Liver (tissue), 3 donors: ENCODE measurements around the gene FETUB.

ENCODE experiments used
- ATF3 ChIP-seq: IDR thresholded peaks from 2 replicates; pipeline ENCODE4 v1.6.1; 2016; ENCODE audit warnings: antibody characterized with exemption
- CTCF ChIP-seq: fragments of 150-350 bp; IDR thresholded peaks from 2 replicates; pipeline ENCODE4 v1.5.1; 2017; ENCODE audit warnings: improper control_type of control experiment, low read depth, low read length; ENCODE audit not compliant: missing input control
- HNF4A ChIP-seq, 2 donors: conservative IDR thresholded peaks; 2 replicates each; pipeline ENCODE4 v1.6.1; 2016; ENCODE audit warnings: antibody characterized with exemption in 2 of 2, mild to moderate bottlenecking in 2 of 2
- MAX ChIP-seq: IDR thresholded peaks from 2 replicates; pipeline ENCODE4 v1.6.1; 2016; ENCODE audit warnings: antibody characterized with exemption
- RXRA ChIP-seq, 2 donors: IDR thresholded peaks; 2 replicates each; pipeline ENCODE4 v1.6.1; 2017 to 2018; ENCODE audit warnings: antibody characterized with exemption in 2 of 2, mild to moderate bottlenecking in 1 of 2
- SP1 ChIP-seq: IDR thresholded peaks from 2 replicates; pipeline ENCODE4 v1.6.1; 2018; ENCODE audit warnings: antibody characterized with exemption, mild to moderate bottlenecking
- TAF1 ChIP-seq: conservative IDR thresholded peaks from 2 replicates; pipeline ENCODE4 v1.6.1; 2016; ENCODE audit warnings: antibody characterized with exemption, mild to moderate bottlenecking
- ZBTB33 ChIP-seq: IDR thresholded peaks from 2 replicates; pipeline ENCODE4 v1.6.1; 2016; ENCODE audit warnings: antibody characterized with exemption
- TF ChIP-seq, protein P1 (sequence below): IDR thresholded peaks from 2 replicates; pipeline ENCODE4 v1.6.1; 2016; ENCODE audit warnings: antibody characterized with exemption, mild to moderate bottlenecking
- donor health status: healthy.
- donor health status: healthy.

DNA sequence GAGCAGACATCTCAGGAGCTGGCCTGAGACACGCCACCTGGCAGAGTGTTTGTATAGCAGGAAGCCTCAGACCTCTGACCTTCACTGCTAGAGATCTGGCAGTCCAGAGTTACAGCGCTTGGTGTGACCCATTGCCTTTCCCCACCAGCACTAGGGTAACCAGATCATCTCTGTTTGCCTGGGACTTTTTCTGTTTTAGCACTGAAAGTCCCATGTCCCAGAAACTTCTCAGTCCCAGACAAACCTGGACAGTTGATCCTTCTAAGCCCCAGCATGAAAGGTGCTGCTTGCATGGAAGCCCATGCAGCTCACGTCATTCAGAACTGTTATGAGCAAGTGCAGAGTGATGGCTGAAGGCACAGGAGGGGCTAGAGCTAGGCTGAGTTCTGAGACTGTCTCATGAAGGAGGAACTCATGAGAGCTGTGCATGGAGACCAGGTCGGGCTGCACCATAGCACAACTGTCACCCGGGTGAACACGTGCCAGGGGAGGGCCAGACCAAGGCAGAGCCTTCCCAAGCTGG is 45.5 kb upstream of the FETUB start:
- no peak for TF ChIP-seq CTCF
- TF ChIP-seq ATF3: no peak
- peak; percentile 24 for TF ChIP-seq SP1
- TF ChIP-seq, protein P1, sequence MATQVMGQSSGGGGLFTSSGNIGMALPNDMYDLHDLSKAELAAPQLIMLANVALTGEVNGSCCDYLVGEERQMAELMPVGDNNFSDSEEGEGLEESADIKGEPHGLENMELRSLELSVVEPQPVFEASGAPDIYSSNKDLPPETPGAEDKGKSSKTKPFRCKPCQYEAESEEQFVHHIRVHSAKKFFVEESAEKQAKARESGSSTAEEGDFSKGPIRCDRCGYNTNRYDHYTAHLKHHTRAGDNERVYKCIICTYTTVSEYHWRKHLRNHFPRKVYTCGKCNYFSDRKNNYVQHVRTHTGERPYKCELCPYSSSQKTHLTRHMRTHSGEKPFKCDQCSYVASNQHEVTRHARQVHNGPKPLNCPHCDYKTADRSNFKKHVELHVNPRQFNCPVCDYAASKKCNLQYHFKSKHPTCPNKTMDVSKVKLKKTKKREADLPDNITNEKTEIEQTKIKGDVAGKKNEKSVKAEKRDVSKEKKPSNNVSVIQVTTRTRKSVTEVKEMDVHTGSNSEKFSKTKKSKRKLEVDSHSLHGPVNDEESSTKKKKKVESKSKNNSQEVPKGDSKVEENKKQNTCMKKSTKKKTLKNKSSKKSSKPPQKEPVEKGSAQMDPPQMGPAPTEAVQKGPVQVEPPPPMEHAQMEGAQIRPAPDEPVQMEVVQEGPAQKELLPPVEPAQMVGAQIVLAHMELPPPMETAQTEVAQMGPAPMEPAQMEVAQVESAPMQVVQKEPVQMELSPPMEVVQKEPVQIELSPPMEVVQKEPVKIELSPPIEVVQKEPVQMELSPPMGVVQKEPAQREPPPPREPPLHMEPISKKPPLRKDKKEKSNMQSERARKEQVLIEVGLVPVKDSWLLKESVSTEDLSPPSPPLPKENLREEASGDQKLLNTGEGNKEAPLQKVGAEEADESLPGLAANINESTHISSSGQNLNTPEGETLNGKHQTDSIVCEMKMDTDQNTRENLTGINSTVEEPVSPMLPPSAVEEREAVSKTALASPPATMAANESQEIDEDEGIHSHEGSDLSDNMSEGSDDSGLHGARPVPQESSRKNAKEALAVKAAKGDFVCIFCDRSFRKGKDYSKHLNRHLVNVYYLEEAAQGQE: peak; percentile 6
- TF ChIP-seq ZBTB33: no peak
- TF ChIP-seq RXRA (IDR thresholded peaks at IDR 0.05): peak in 1 of 2 donors; percentile 46
- no peak for TF ChIP-seq MAX
- TF ChIP-seq HNF4A (conservative IDR thresholded peaks at IDR 0.05): peak; percentile 55 to 62
- TF ChIP-seq TAF1: no peak
